Keratinocyte (primary cell): ENCODE data around the gene SMIM7.

ENCODE experiments used
- CTCF ChIP-seq, 3 experiments: IDR thresholded peaks in 1 of 3; conservative IDR thresholded peaks in 1 of 3; optimal IDR thresholded peaks in 1 of 3; 2 replicates in 2 of 3; 3 replicates in 1 of 3; pipeline versions ENCODE3 to v1.5.1; 2011; ENCODE audit warnings: low read length in 3 of 3, mild to moderate bottlenecking in 3 of 3, moderate library complexity in 2 of 3, control low read depth in 1 of 3, inconsistent platforms in 1 of 3; ENCODE audit not compliant: insufficient read depth in 2 of 3; ENCODE audit errors: extremely low read depth in 1 of 3
- EZH2 ChIP-seq: IDR thresholded peaks from one replicate; pipeline ENCODE4 v1.6.1; 2012; ENCODE audit warnings: inconsistent platforms, mild to moderate bottlenecking, low read length, moderate library complexity

GRCh38 chr19:16615808-16616207 is 44.1 kb downstream of the SMIM7 start:
- TF ChIP-seq CTCF (optimal IDR thresholded peaks at IDR 0.05 in 1 of 3, IDR thresholded peaks at IDR 0.05 in 1 of 3, conservative IDR thresholded peaks at IDR 0.05 in 1 of 3; ENCODE audit: extremely low read depth in 1 of 3, insufficient read depth in 2 of 3, low read length in 3 of 3) (no peak), EZH2 (no peak)
